Mucosa of rectum (tissue), 2 donors: ENCODE measurements around the gene LARGE1.

Experiments used
- H3K27ac ChIP-seq, 2 donors: one replicate each; pipeline ENCODE4 v1.7.0; 2013; ENCODE audit warnings: inconsistent platforms in 2 of 2, low read depth in 2 of 2, low read length in 2 of 2
- H3K27me3 ChIP-seq, 2 donors: one replicate each; pipeline ENCODE4 v1.7.0; 2013; ENCODE audit warnings: low read length in 2 of 2; ENCODE audit not compliant: control insufficient read depth in 2 of 2, insufficient read depth in 2 of 2
- H3K36me3 ChIP-seq, 2 donors: one replicate each; pipeline ENCODE4 v1.7.0; 2013; ENCODE audit warnings: low read length in 2 of 2; ENCODE audit not compliant: control insufficient read depth in 2 of 2, insufficient read depth in 2 of 2
- H3K4me1 ChIP-seq, 2 donors: one replicate each; pipeline ENCODE4 v1.7.0; 2013; ENCODE audit warnings: low read length in 2 of 2, mild to moderate bottlenecking in 1 of 2; ENCODE audit not compliant: control insufficient read depth in 2 of 2, insufficient read depth in 2 of 2
- H3K4me3 ChIP-seq, 2 donors: one replicate each; pipeline ENCODE4 v1.7.0; 2013; ENCODE audit warnings: low read length in 2 of 2
- H3K9ac ChIP-seq, 2 donors: one replicate each; pipeline ENCODE4 v1.7.0; 2013; ENCODE audit warnings: low read length in 2 of 2, low read depth in 1 of 2, mild to moderate bottlenecking in 1 of 2
- H3K9me3 ChIP-seq, 2 donors: one replicate each; pipeline ENCODE4 v1.7.0; 2013; ENCODE audit warnings: low read length in 2 of 2; ENCODE audit not compliant: control insufficient read depth in 2 of 2
- donor health status: healthy.
- donor health status: Normal muscosa, but diverticular disease.

The LARGE1 gene

DNA sequence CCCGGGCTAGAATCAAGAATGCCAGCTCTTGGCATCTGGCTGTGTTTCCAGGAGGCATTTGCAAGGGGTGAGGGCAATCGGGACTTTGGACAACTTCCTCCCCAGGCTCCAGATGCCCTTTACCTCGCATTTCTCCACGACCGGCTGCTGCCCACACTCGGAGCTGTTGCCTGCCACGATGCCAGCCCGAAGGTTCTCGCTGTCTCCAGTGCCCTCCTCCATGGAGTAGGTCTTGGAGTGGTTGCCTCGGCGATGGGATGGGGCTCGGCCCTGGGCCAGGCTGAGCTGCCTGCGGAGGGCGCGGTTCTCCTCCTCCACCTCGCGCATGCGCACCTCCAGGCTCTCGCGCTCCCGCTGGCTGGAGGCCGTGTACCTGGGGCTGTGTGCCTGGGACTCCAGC is 270.0 kb downstream of the LARGE1 start:
- no peak overlapping the region for H3K9ac ChIP-seq
- no peaks in the 10 kb centered on the region for H3K27me3 ChIP-seq
- H3K27ac ChIP-seq: no peak overlapping the region
- no peaks in the 10 kb centered on the region for H3K9me3 ChIP-seq
- H3K4me1 ChIP-seq: peaks cover 0 to 7% of the 10 kb centered on the region in 2 donors
- no peak overlapping the region for H3K4me3 ChIP-seq
- peaks cover 0 to 2% of the 10 kb centered on the region in 2 donors for H3K36me3 ChIP-seq

DNA sequence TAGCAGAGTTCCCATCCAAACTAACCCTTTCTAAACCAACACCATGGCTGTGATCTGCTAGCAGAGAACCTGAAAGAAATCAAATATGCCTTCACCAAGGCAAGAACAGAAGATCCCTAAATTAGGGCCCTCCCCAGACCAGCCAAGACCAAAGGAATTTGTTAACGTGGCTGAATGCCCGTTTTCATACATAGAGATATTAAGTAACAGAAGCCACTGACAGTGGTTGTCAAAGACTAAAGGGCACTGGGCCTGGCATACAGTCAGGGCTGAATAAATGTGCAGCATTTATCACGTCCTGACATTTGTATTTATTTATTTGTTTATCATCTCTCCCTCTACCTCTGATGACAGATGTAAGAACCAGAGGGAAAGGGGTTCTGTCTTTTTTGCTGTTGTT is 271.8 kb downstream of the LARGE1 start:
- Histone ChIP-seq H3K36me3 (peaks cover 0 to 2% of the 10 kb centered on the region in 2 donors), H3K4me3 (no peak overlapping the region), H3K27ac (no peak overlapping the region)

DNA sequence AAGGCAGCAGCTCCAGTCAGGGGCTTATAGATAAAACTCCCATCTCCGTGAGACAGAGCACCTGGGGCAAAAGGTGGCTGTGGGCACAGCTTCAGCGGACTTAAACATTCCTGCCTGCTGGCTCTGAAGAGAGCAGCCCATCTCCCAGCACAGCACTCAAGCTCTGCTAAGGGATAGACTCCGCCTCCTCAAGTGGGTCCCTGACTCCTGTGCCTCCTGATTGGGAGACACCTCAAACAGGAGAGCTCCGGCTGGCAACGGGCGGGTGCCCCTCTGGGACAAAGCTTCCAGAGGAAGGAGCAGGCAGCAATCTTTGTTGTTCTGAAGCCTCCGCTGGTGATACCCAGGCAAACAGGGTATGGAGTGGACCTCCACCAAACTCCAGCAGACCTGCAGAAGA is 279.4 kb downstream of the LARGE1 start:
- H3K4me3 ChIP-seq: no peak overlapping the region
- no peak overlapping the region for H3K27ac ChIP-seq
- H3K36me3 ChIP-seq: peaks cover 0 to 6% of the 10 kb centered on the region in 2 donors
- H3K9me3 ChIP-seq: no peaks in the 10 kb centered on the region
- H3K9ac ChIP-seq: no peak overlapping the region
- no peaks in the 10 kb centered on the region for H3K27me3 ChIP-seq
- H3K4me1 ChIP-seq: no peaks in the 10 kb centered on the region

More for the DNA sequence above, 271.8 kb downstream of the LARGE1 start:
- H3K9me3 ChIP-seq: no peaks in the 10 kb centered on the region
- H3K27me3 ChIP-seq: no peaks in the 10 kb centered on the region
- H3K9ac ChIP-seq: no peak overlapping the region
- no peaks in the 10 kb centered on the region for H3K4me1 ChIP-seq

DNA sequence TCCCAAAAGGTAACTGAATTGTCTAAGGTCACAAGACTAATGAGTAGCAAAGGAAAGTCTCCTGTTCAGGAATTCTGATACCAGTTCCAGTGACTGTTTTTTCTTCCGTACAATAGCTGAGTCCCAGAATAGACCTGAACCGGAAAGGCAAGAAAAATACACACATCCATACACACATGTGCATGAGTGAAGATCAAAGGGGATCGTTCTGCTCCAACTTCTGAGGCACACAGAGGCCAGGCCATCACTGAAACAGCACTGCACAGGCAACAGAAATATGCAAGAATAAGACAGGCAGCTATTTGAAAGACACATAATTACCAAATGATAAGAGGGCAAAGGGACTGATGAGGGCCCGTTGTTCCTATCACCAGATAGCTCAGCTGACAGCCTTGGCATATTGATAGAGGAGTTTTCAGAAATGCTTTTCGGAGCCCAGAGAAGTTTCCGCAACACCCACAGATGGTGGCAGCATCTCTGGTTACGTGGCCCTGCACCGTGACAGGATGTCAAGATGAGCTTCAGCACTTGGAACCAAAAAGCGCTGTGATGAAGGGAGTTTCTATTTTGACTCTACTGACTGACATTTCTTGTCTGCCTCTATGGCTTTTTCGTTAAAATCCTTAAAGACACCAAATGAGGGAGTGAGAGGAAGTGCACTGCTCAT is 280.6 kb downstream of the LARGE1 start:
- no peaks in the 10 kb centered on the region for H3K9me3 ChIP-seq
- no peaks in the 10 kb centered on the region for H3K4me1 ChIP-seq
- no peak overlapping the region for H3K9ac ChIP-seq
- peaks cover 0 to 6% of the 10 kb centered on the region in 2 donors for H3K36me3 ChIP-seq
- no peak overlapping the region for H3K27ac ChIP-seq
- H3K27me3 ChIP-seq: no peaks in the 10 kb centered on the region
- no peak overlapping the region for H3K4me3 ChIP-seq

DNA sequence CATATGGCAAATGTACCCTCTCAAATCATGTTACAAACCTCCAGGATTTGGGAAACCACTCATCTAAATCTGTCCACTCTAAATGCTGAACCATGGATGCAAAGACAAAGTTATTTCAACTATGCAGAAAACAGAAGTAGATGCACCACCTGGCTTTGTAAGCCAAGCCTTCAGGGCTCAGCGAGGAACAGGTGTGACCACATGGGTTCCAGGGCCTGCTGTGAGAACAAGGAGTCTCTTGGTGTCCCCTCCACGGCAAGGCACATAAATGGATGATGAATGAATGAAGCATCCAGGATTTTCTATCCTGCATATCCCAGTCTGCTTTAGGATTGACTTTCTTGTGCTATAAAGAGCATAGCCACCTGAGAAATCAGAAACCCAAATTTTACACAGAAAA is 284.5 kb downstream of the LARGE1 start:
- H3K4me1 ChIP-seq: no peaks in the 10 kb centered on the region
- no peak overlapping the region for H3K9ac ChIP-seq
- H3K27ac ChIP-seq: no peak overlapping the region
- H3K27me3 ChIP-seq: no peaks in the 10 kb centered on the region
- peaks cover 0 to 6% of the 10 kb centered on the region in 2 donors for H3K36me3 ChIP-seq
- H3K9me3 ChIP-seq: no peaks in the 10 kb centered on the region
- H3K4me3 ChIP-seq: no peak overlapping the region

DNA sequence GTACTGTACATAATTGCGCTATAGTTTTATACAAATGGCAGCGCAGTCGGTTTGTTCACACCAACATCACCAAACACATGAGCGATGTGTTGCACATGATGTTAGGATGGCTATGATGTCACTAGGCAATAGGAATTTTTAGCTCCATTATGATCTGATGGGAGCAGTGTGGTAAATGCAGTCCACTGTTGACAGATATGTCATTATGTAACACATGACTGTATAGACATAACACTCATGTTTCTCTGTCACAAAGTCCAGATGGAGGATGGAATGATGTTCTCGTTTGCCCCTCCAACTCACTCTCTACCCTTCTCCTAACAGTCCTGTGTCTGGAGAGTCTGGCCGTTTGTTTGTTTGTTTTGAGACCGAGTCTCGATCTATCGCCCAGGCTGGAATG is 288.5 kb downstream of the LARGE1 start:
- Histone ChIP-seq H3K27me3 (no peaks in the 10 kb centered on the region), H3K27ac (no peak overlapping the region), H3K9ac (no peak overlapping the region), H3K9me3 (no peaks in the 10 kb centered on the region), H3K36me3 (no peaks in the 10 kb centered on the region), H3K4me1 (no peaks in the 10 kb centered on the region), H3K4me3 (no peak overlapping the region)

DNA sequence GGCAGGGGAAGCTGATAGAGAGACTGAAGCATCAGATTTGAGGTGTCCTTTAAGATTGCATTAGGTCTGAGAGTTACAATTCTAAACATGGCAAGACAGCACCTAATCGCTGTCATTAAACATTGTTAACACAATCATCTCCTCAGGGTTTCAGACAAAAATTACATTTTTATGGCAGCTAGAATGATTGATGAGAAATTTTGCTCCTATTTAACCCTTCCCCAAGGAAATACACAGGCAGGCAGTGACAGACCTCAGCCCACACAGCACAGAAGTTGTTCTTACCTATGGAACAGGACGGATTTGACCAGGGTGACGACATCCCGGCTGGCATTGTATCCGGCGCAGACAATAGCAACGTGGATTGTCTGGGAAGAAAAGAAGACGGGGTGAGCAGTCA is 294.3 kb downstream of the LARGE1 start:
- no peak overlapping the region for H3K27ac ChIP-seq
- no peaks in the 10 kb centered on the region for H3K27me3 ChIP-seq
- no peaks in the 10 kb centered on the region for H3K36me3 ChIP-seq
- H3K4me3 ChIP-seq: no peak overlapping the region
- H3K9me3 ChIP-seq: no peaks in the 10 kb centered on the region
- no peaks in the 10 kb centered on the region for H3K4me1 ChIP-seq
- no peak overlapping the region for H3K9ac ChIP-seq

DNA sequence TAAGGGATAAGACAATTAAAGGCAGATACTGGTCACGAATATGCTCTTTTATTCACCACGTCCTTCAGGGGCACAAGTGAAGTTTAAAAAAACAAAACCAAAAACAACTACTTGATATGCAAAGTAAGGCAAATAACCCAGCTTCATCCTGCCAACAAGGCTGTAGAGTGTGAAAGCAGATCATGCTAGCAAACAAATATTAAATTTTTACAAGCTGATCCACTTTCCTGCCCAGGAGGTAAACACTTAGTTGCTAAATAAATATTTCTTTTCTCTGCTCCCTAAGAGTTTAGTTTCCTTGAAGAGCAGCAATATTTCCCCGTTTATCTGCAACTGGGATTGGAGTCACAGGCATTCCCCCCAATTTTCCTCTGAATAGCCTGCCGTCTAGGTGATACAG is 300.2 kb downstream of the LARGE1 start:
- H3K9ac ChIP-seq: no peak overlapping the region
- no peaks in the 10 kb centered on the region for H3K36me3 ChIP-seq
- no peaks in the 10 kb centered on the region for H3K4me1 ChIP-seq
- H3K4me3 ChIP-seq: no peak overlapping the region
- no peaks in the 10 kb centered on the region for H3K27me3 ChIP-seq
- H3K9me3 ChIP-seq: peaks cover 0 to 2% of the 10 kb centered on the region in 2 donors
- H3K27ac ChIP-seq: no peak overlapping the region

DNA sequence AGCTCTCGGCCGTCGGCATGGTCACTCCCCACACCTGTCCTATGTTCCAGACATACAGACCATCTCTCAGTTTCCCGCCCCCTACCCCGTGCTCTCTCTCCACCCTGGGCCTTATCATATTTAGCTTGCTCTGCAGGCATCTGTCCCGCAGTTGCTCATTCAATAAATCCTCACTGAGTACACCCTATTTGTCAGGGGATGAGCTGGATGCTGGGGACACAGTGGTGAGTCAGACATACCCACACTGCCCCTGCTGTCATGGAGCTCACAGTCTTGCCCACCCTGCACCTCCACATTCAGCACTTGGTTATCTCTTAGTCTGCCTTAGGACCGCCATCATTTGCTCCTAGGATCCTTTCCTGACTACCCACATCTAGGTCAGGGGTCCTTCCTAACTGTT is 313.8 kb downstream of the LARGE1 start:
- H3K36me3 ChIP-seq: peaks cover 4 to 9% of the 10 kb centered on the region in 2 donors
- no peak overlapping the region for H3K27ac ChIP-seq
- H3K9ac ChIP-seq: no peak overlapping the region

DNA sequence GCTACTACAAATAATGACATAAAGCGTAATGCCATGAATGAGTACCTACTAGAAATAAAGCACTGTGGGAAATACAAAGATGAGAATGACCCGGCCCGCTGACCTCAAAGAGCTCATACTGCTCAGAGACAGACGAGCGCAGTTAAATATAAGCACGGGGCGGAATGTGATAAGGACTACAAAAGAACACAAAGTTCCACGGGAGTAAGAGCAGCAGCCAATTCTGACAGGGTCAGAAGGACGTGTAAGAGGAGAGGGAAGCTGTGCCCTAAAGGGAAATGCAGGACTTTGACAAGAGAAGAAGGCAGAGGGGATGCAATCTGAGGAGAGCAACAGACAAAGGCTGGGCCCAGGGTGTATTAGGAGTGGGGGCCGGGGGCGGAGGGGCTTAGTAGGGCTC is 314.6 kb downstream of the LARGE1 start:
- no peaks in the 10 kb centered on the region for H3K27me3 ChIP-seq
- H3K4me1 ChIP-seq: no peaks in the 10 kb centered on the region
- H3K9me3 ChIP-seq: no peaks in the 10 kb centered on the region
- no peak overlapping the region for H3K4me3 ChIP-seq
- H3K27ac ChIP-seq: no peak overlapping the region
- H3K36me3 ChIP-seq: peaks cover 4 to 9% of the 10 kb centered on the region in 2 donors
- H3K9ac ChIP-seq: no peak overlapping the region

More for the DNA sequence above, 313.8 kb downstream of the LARGE1 start:
- Histone ChIP-seq H3K27me3 (no peaks in the 10 kb centered on the region), H3K4me3 (no peak overlapping the region), H3K9me3 (no peaks in the 10 kb centered on the region), H3K4me1 (no peaks in the 10 kb centered on the region)
